Measurements from ENCODE around the gene SDK2.

SDK2 gene

DNA sequence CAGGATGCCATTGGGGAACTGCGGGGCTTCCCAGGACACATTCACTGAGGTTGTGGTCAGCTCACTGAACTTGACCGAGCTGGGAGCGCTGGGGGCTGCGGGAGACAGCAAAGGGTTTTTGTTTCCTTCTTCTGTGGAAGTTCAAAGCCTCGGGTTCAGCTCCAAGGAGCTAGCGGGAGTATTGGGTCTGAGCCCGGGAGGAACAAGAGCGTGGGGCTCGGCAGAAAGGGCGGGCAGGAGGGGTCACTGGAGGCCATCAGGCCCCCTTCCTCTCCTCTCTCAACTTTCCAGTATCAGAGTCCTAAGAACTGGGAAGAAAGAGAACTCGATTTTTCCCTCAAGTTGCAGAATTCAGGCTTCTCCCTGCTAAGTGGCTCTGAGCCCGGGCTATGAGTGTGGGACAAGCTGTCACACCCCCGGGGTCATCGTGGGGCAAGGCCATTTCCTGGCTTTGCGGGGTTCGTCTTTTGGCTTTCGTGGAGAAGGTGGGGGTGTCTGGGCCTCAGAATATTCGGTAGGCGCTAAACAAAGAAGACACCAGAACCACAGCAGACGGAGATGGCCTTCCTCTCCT is 278.9 kb downstream of the SDK2 start (continued):
- TF ChIP-seq, protein P1, sequence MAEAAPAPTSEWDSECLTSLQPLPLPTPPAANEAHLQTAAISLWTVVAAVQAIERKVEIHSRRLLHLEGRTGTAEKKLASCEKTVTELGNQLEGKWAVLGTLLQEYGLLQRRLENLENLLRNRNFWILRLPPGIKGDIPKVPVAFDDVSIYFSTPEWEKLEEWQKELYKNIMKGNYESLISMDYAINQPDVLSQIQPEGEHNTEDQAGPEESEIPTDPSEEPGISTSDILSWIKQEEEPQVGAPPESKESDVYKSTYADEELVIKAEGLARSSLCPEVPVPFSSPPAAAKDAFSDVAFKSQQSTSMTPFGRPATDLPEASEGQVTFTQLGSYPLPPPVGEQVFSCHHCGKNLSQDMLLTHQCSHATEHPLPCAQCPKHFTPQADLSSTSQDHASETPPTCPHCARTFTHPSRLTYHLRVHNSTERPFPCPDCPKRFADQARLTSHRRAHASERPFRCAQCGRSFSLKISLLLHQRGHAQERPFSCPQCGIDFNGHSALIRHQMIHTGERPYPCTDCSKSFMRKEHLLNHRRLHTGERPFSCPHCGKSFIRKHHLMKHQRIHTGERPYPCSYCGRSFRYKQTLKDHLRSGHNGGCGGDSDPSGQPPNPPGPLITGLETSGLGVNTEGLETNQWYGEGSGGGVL (tag by site-specific recombination; IDR thresholded peaks at IDR 0.05), result no peak
- no peak for TF ChIP-seq ZNF174 (tag by site-specific recombination; IDR thresholded peaks at IDR 0.05)

DNA sequence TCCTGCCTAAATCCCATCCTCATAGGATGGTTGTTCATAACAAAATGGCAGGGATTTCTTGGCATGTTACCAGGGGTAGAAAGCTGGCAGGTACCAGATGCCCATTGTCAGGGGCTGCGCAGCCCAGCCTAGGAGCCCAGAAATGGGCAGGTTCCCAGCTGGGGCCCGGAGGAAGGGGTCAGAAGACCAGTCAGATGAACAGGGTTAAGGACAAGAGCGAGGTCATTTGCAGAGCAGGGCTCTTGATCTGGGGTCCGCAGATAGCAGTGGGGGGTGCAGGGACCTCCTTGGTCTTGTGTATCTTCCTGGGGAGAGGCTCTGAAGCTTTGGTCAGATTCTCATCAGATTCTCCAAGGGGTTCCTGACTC is 280.1 kb downstream of the SDK2 start:
- ChIA-PET POLR2A (no interaction called here), CTCF (interaction anchor here (0.6 to 13.0 kb wide), 4 partner anchors 9 to 639 kb away, joined by 3 to 315 read pairs (median 6); no protein-coding TSS in a partner anchor)

DNA sequence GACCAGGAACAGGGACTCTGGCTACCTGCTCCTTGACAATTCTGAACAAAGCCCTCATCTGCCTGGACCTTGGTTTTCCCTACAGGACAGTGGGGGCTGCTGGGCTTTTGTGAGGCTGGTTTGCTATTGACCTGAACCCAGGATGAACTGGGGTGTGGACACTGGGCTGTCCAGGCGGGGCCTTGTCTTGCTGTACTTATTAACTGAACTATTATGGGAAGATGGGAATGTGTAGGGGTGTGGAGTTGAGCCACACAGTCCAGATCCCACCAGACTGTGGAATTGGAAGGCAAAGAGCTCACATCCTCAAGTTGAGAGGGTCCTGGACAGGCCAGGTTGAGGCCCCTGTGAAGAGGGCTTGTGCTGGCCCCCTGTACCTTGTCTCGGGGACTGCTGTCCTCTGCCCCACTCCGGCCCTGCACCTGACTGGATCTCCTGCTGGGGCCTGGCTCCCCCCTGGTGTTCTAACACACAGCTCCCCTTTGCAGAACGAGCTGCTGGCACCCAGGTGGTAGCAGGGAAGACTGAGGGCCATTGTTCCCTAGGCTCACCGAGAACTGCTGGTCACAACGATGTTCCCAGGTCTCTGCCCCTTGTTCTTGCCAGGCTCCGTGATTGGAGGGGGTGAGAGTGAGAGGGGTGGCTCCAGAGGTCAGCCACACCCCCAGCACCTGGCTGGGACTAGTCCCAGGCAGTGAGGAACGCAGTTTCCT is 280.6 kb downstream of the SDK2 start:
- ChIA-PET POLR2A (interaction anchor here (0.7 kb wide), 1 partner anchor 52 kb away, joined by 3 read pairs; the partner anchor contains the start of gene CDC42EP4), CTCF (interaction anchor here (0.6 to 13.0 kb wide), 5 partner anchors 9 to 638 kb away, joined by 3 to 315 read pairs (median 7); no protein-coding TSS in a partner anchor)
- Histone ChIP-seq H3K4me1 (ENCODE audit: control insufficient read depth, insufficient read depth, low read length) (no peaks in the 10 kb centered on the region), H3K9me3 (ENCODE audit: control insufficient read depth, insufficient read depth, low read depth, low read length) (no peaks in the 10 kb centered on the region), H3K36me3 (ENCODE audit: control insufficient read depth in 2 of 2, insufficient read depth in 1 of 2, low read length in 2 of 2) (no peaks in the 10 kb centered on the region), H3K27ac (ENCODE audit: extremely low read depth, low read depth, low read length) (no peak overlapping the region), H3K4me3 (ENCODE audit: low read depth, low read length) (no peak overlapping the region)
- TF ChIP-seq ZIC2 (tag by site-specific recombination; IDR thresholded peaks at IDR 0.05) (0 out of 2 replicates have a peak, but pooled peaks have one; percentile 12), ZNF16 (tag by site-specific recombination; IDR thresholded peaks at IDR 0.05; ENCODE audit: low read depth) (no peak)

More for the DNA sequence above, 280.1 kb downstream of the SDK2 start:
- no peak for TF ChIP-seq ZNF670 (tag by site-specific recombination; IDR thresholded peaks at IDR 0.05; ENCODE audit: low read depth)
- Histone ChIP-seq H3K27ac (ENCODE audit: extremely low read depth, low read depth, low read length) (no peak overlapping the region), H3K36me3 (ENCODE audit: control insufficient read depth in 2 of 2, insufficient read depth in 1 of 2, low read length in 2 of 2) (no peaks in the 10 kb centered on the region), H3K4me1 (ENCODE audit: control insufficient read depth, insufficient read depth, low read length) (no peaks in the 10 kb centered on the region), H3K4me3 (ENCODE audit: low read depth, low read length) (no peak overlapping the region), H3K9me3 (ENCODE audit: control insufficient read depth, insufficient read depth, low read depth, low read length) (no peaks in the 10 kb centered on the region)

DNA sequence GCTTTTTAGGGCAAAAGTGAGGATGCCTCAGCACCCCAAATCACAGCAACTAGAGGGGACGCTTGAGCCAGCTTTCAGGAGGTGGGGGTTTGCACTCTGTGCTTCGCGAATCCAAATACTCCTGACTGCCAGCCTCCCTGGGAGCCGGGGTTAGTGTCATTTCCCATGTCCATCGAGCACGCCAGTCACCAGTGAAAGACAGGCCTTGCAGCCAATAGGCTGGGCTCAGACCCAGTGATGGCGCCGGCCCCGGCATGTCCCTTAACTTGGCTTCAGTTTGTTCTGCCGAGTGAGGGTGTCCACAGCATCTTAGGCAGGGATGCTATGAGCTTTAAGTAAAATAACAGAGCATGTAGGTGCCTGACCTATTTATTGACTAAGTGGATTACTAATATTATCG is 281.5 kb downstream of the SDK2 start:
- no peaks in the 10 kb centered on the region for H3K4me1 ChIP-seq (ENCODE audit: control insufficient read depth, insufficient read depth, low read length)
- TF ChIP-seq SCRT2 (tag by site-specific recombination; IDR thresholded peaks at IDR 0.05), result no peak
- no peak for TF ChIP-seq ZNF571 (tag by site-specific recombination; IDR thresholded peaks at IDR 0.05)
- TF ChIP-seq ZNF654 (tag by site-specific recombination; IDR thresholded peaks at IDR 0.05; ENCODE audit: low read depth), result no peak
- no peak for TF ChIP-seq ZNF768 (tag by site-specific recombination; IDR thresholded peaks at IDR 0.05)
- no peak for TF ChIP-seq REPIN1 (tag by site-specific recombination; IDR thresholded peaks at IDR 0.05; ENCODE audit: low read depth)
- no peak for TF ChIP-seq BCL11A (tag by site-specific recombination; IDR thresholded peaks at IDR 0.05; ENCODE audit: low read depth)
- no peak for TF ChIP-seq ZNF114 (tag by site-specific recombination; IDR thresholded peaks at IDR 0.05)
- TF ChIP-seq ZNF558 (tag by site-specific recombination; IDR thresholded peaks at IDR 0.05), result no peak
- TF ChIP-seq ZNF202 (tag by site-specific recombination; IDR thresholded peaks at IDR 0.05; ENCODE audit: borderline replicate concordance), result no peak
- TF ChIP-seq ZBTB17 (tag by site-specific recombination; IDR thresholded peaks at IDR 0.05), result no peak
- no peak for TF ChIP-seq MZF1 (tag by site-specific recombination; IDR thresholded peaks at IDR 0.05; ENCODE audit: borderline replicate concordance)
- TF ChIP-seq HOXC10 (CRISPR knock-in tag; IDR thresholded peaks at IDR 0.05), result no peak
- TF ChIP-seq, protein P2, sequence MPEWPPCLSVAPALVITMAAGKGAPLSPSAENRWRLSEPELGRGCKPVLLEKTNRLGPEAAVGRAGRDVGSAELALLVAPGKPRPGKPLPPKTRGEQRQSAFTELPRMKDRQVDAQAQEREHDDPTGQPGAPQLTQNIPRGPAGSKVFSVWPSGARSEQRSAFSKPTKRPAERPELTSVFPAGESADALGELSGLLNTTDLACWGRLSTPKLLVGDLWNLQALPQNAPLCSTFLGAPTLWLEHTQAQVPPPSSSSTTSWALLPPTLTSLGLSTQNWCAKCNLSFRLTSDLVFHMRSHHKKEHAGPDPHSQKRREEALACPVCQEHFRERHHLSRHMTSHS (tag by site-specific recombination; IDR thresholded peaks at IDR 0.05), result no peak
- TF ChIP-seq, protein P3, sequence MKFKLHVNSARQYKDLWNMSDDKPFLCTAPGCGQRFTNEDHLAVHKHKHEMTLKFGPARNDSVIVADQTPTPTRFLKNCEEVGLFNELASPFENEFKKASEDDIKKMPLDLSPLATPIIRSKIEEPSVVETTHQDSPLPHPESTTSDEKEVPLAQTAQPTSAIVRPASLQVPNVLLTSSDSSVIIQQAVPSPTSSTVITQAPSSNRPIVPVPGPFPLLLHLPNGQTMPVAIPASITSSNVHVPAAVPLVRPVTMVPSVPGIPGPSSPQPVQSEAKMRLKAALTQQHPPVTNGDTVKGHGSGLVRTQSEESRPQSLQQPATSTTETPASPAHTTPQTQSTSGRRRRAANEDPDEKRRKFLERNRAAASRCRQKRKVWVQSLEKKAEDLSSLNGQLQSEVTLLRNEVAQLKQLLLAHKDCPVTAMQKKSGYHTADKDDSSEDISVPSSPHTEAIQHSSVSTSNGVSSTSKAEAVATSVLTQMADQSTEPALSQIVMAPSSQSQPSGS (tag by site-specific recombination; IDR thresholded peaks at IDR 0.05; ENCODE audit: low read depth), result no peak
- TF ChIP-seq ZNF10 (tag by site-specific recombination; IDR thresholded peaks at IDR 0.05), result no peak
- TF ChIP-seq ZNF223 (tag by site-specific recombination; IDR thresholded peaks at IDR 0.05), result no peak
- no peak for TF ChIP-seq ZNF221 (tag by site-specific recombination; IDR thresholded peaks at IDR 0.05; ENCODE audit: borderline replicate concordance)
- no peak overlapping the region for H3K27ac ChIP-seq (ENCODE audit: extremely low read depth, low read depth, low read length)
- ChIA-PET CTCF (interaction anchor here (0.7 to 13.0 kb wide), 3 partner anchors 112 to 637 kb away, joined by 4 to 315 read pairs (median 7); no protein-coding TSS in a partner anchor), POLR2A (interaction anchor here (0.7 kb wide), 1 partner anchor 51 kb away, joined by 3 read pairs; the partner anchor contains the start of gene CDC42EP4)
- H3K36me3 ChIP-seq (ENCODE audit: control insufficient read depth in 2 of 2, insufficient read depth in 1 of 2, low read length in 2 of 2), result no peaks in the 10 kb centered on the region
- no peaks in the 10 kb centered on the region for H3K9me3 ChIP-seq (ENCODE audit: control insufficient read depth, insufficient read depth, low read depth, low read length)
- H3K4me3 ChIP-seq (ENCODE audit: low read depth, low read length), result no peak overlapping the region
